NT2/D1 (cell line): ENCODE results near the gene SCUBE3.

Experiments used
- SUZ12 ChIP-seq: IDR thresholded peaks from 2 replicates; pipeline ENCODE4 v1.6.1; 2011; ENCODE audit not compliant: insufficient read length, insufficient read depth; ENCODE audit errors: extremely low read depth
- YY1 ChIP-seq: IDR thresholded peaks from 2 replicates; pipeline ENCODE4 v1.6.1; 2011; ENCODE audit not compliant: insufficient read length, insufficient read depth

DNA sequence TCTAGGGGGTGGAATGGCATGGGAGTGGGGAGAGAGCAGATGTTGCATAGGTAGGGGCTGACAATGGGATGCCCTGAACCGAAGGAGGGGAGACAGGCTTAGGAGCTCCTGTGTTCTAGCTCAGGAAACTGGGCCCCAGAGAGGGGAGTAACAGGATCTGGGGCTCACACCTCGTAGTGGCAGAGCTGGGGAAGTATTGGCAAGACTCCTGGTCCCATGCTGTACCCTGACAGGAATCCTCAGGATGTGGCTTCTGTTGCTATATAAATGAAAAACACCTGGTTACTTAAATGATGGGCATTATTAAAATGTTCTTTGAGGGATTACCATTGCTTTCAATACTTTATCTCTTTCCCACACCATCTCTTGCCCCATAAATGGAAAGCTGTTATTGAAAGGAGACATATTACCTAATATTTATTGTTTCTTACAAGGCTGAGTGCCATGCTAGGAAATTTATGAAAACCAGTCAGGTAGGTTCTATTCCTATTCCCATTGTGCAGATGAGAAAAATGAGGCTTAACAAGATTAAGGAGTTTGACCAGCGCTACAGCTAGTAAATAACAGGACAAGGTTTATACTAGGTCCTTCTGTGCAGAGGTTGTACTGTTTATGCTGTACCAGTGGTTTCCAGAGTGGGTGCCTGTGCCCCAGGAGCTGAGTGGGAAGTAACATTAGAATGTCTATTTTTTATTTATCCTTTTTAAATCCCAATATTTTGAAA is 37.3 kb upstream of the SCUBE3 start:
- TF ChIP-seq SUZ12 (no peak), YY1 (no peak)
